K562 (cell line): ENCODE data around the gene PRR11. TPM values are rescaled to one million over a fixed set of nuclear protein-coding genes. Genes with fewer than 3 reads are reported as not detected.

ENCODE experiments used
- AFF4 ChIP-seq: sonication (generic); formaldehyde crosslinking; IDR thresholded peaks from 2 replicates; pipeline ENCODE4 v1.8.0; 2023; ENCODE audit warnings: mild to moderate bottlenecking, missing genetic modification reagents
- ASH1L ChIP-seq: fragments of 450-650 bp; IDR thresholded peaks from 2 replicates; pipeline ENCODE4 v1.6.1; 2018; ENCODE audit warnings: borderline replicate concordance, mild to moderate bottlenecking, low read depth; ENCODE audit not compliant: partially characterized antibody
- E2F5 ChIP-seq: sonication (generic); formaldehyde crosslinking; IDR thresholded peaks from 2 replicates; pipeline ENCODE4 v1.8.0; 2022; ENCODE audit warnings: mild to moderate bottlenecking, missing genetic modification reagents
- HMGXB4 ChIP-seq: sonication (generic); formaldehyde crosslinking; IDR thresholded peaks from 2 replicates; pipeline ENCODE4 v1.8.1; 2023; ENCODE audit warnings: mild to moderate bottlenecking, missing genetic modification reagents
- PBX2 ChIP-seq, 2 experiments: IDR thresholded peaks in 1 of 2; conservative IDR thresholded peaks in 1 of 2; 2 replicates each; pipeline ENCODE4 v1.6.1; 2016; ENCODE audit warnings: low read depth in 2 of 2, mild to moderate bottlenecking in 1 of 2, missing compliant biosample characterization in 1 of 2, missing genetic modification characterization in 1 of 2, moderate library complexity in 1 of 2
- USF1 ChIP-seq: sonication (generic); formaldehyde crosslinking; IDR thresholded peaks from 2 replicates; pipeline ENCODE4 v1.9.0; 2022; ENCODE audit warnings: mild to moderate bottlenecking, missing genetic modification reagents
- YY1 ChIP-seq, 3 experiments: IDR thresholded peaks; 2 replicates each; pipeline ENCODE4 v1.6.1; 2011; ENCODE audit warnings: low read length in 2 of 3, mild to moderate bottlenecking in 2 of 3, moderate library complexity in 2 of 3, borderline replicate concordance in 1 of 3, control low read depth in 1 of 3, low read depth in 1 of 3; ENCODE audit not compliant: insufficient read depth in 3 of 3, insufficient replicate concordance in 2 of 3, control insufficient read depth in 1 of 3, insufficient read length in 1 of 3; ENCODE audit errors: extremely low read depth in 1 of 3
- ZKSCAN1 ChIP-seq: fragments of 150-350 bp; IDR thresholded peaks from 2 replicates; pipeline ENCODE4 v1.6.1; 2016; ENCODE audit warnings: low read depth, low read length
- ZNF197 ChIP-seq: fragments of 200-800 bp; sonication (Bioruptor generic); IDR thresholded peaks from 2 replicates; pipeline ENCODE4 v1.6.1; 2016; ENCODE audit warnings: low read depth, missing genetic modification characterization, missing compliant biosample characterization
- ZNF282 ChIP-seq: sonication (generic); formaldehyde crosslinking; IDR thresholded peaks from 2 replicates; pipeline ENCODE4 v1.8.1; 2023; ENCODE audit warnings: missing genetic modification reagents
- ZNF561 ChIP-seq: fragments of 450-650 bp; formaldehyde crosslinking; conservative IDR thresholded peaks from 2 replicates; pipeline ENCODE4 v1.4.0; 2020; ENCODE audit warnings: mild to moderate bottlenecking, moderate library complexity
- ZNF76 ChIP-seq: fragments of 250-450 bp; sonication (Bioruptor Pico); IDR thresholded peaks from 2 replicates; pipeline ENCODE4 v1.4.0; 2020; ENCODE audit warnings: mild to moderate bottlenecking, moderate library complexity, borderline replicate concordance
- polyA plus RNA-seq, 8 experiments: library from polyadenylated mRNA; depleted of rRNA in 4 of 8; stranded (reverse) in 5 of 8; unstranded in 3 of 8; fragments of >200 nt; fragmentation: Nextera tagmentation in 2 of 8; fragmentation: Illumina TruSeq in 1 of 8; extraction: Ambion mirVana in 2 of 8; extraction: Trizol in 1 of 8; gene quantifications; 2 replicates each; pipeline versions ENCODE4 v1.2.1 to v1.2.3, GENCODE V29; 2011 to 2014; ENCODE audit warnings: inconsistent platforms in 1 of 8, missing spikeins in 1 of 8
- total RNA-seq, 7 experiments: library from RNA; depleted of rRNA in 6 of 7; stranded (reverse); fragments of >200 nt in 6 of 7; fragmentation: Illumina TruSeq in 2 of 7; extraction: Trizol in 2 of 7; gene quantifications; 2 replicates each; pipeline versions ENCODE4 v1.2.1 to v1.2.3, GENCODE V29; 2011 to 2021; ENCODE audit warnings: low replicate concordance in 1 of 7

The PRR11 gene
- total and polyA plus RNA-seq, 9 of the 15 experiments (the other 6 are each of a cell fraction or from before 2014, with no cell fraction given), result 13.3 to 75.2 (median 46.4) TPM

- TF ChIP-seq HMGXB4 (CRISPR knock-in tag) (0 out of 2 replicates have a peak, but pooled peaks have one; percentile 52), PBX2 (CRISPR knock-in tag; IDR thresholded peaks at IDR 0.05; ENCODE audit: low read depth) (no peak), PBX2 (tag; conservative IDR thresholded peaks at IDR 0.05; ENCODE audit: low read depth) (no peak), E2F5 (CRISPR knock-in tag) (peak; percentile 57), AFF4 (peak; percentile 95), ZKSCAN1 (peak; percentile 60; the same call in 1 of the 2 replicates), USF1 (CRISPR knock-in tag) (peak; percentile 100), YY1 (IDR thresholded peaks at IDR 0.05; ENCODE audit: borderline replicate concordance in 1 of 3, control insufficient read depth in 1 of 3, extremely low read depth in 1 of 3, insufficient read depth in 3 of 3, insufficient read length in 1 of 3, insufficient replicate concordance in 2 of 3, low read depth in 1 of 3, low read length in 2 of 3) (peak; percentile 20 to 72 (median 72)), ZNF282 (CRISPR knock-in tag) (0 out of 2 replicates have a peak, but pooled peaks have one; percentile 24), ZNF76 (0 out of 2 replicates have a peak, but pooled peaks have one; percentile 36), ZNF561 (CRISPR knock-in tag) (no peak), ASH1L (no peak), ZNF197 (no peak)
Measured at GRCh38 chr17:59106463-59107305, 48.9 kb upstream of the PRR11 start, which contains the start of gene TRIM37 (continued).
